ENCODE measurements around the gene PLEKHG7. TPM values are rescaled to one million over a fixed set of nuclear protein-coding genes. Genes with fewer than 3 reads are reported as not detected.

The PLEKHG7 gene
- total RNA-seq, 2 experiments from 2014 or later: not detected

DNA sequence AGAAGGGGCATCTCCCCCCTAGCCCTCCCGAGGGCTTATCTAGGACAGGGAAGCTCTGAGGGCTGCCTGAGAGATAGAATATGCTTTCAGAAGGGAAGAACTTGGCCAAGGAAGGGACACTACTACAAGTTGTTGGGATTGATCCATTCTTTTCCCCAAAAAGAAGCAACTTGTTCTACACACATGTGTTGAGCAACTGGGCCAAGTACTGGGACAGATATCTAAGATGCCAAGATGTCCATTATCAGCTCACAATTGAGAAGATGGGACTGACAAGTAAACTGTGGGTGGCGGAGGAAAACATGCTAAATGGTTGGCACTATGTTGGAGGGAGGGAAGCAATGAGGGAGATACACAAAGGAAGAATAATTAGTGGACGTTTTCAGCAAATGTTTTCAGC is 30.9 kb downstream of the PLEKHG7 start:
- ATAC-seq (no peak), DNase-seq (no peak)
- no peak for TF ChIP-seq CTCF (IDR thresholded peaks at IDR 0.05)
- Mint-ChIP-seq H3K27ac (no peak overlapping the region), H3K27me3 (peaks cover 2% of the 10 kb centered on the region), H3K36me3 (ENCODE audit: low read depth) (no peaks in the 10 kb centered on the region), H3K4me3 (no peak overlapping the region), H3K9me3 (no peaks in the 10 kb centered on the region), H3K4me1 (ENCODE audit: low read depth) (no peaks in the 10 kb centered on the region)
- ChIA-PET POLR2A (no interaction called here), CTCF (no interaction called here)
- intact Hi-C loops (cut with micrococcal nuclease): no loop called here

- CTCF ChIA-PET: no interaction called here
- H3K9me3 Mint-ChIP-seq: no peaks in the 10 kb centered on the region
Measured at GRCh38 chr12:92735131-92735721, 32.4 kb downstream of the PLEKHG7 start.

DNA sequence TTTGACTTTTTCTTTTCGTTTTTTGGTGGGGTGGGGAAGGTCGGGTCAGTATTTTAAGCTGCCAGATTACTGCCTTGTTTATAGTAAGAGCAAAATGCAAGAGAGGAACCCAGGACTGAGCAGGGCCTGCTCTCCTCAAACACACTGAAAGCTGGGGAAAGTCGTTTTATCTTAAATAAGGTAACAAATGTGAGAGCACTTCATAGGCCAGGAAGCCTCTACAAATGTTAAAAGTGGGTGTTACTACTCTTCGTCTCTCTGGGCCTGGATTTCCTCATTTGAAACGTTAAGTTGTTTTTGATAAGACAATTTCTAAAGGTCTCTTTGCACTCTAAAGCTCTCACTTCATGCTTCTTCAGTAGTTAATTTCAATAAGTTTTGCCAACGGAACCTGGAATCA is 33.8 kb downstream of the PLEKHG7 start:
- no peak for TF ChIP-seq CTCF (IDR thresholded peaks at IDR 0.05)
- Mint-ChIP-seq H3K36me3 (ENCODE audit: low read depth) (no peaks in the 10 kb centered on the region), H3K27ac (no peak overlapping the region), H3K4me1 (ENCODE audit: low read depth) (no peaks in the 10 kb centered on the region), H3K9me3 (no peaks in the 10 kb centered on the region), H3K4me3 (no peak overlapping the region), H3K27me3 (no peaks in the 10 kb centered on the region)
- ATAC-seq (no peak), DNase-seq (no peak)
- intact Hi-C loops (cut with micrococcal nuclease): no loop called here
- ChIA-PET CTCF (no interaction called here), POLR2A (interaction anchor here (0.5 to 0.7 kb wide), 3 partner anchors 36 to 1331 kb away, joined by 3 to 4 read pairs (median 3); no protein-coding TSS in a partner anchor)

More at GRCh38 chr12:92735131-92735721, 32.4 kb downstream of the PLEKHG7 start:
- Mint-ChIP-seq H3K27ac (no peak overlapping the region), H3K4me1 (ENCODE audit: low read depth) (no peaks in the 10 kb centered on the region), H3K4me3 (no peak overlapping the region), H3K27me3 (peaks cover 2% of the 10 kb centered on the region), H3K36me3 (ENCODE audit: low read depth) (no peaks in the 10 kb centered on the region)
- intact Hi-C loops (cut with micrococcal nuclease): no loop called here
- DNase-seq: peak; percentile 4
- POLR2A ChIA-PET: no interaction called here
- TF ChIP-seq CTCF (IDR thresholded peaks at IDR 0.05): no peak
- no peak for ATAC-seq

DNA sequence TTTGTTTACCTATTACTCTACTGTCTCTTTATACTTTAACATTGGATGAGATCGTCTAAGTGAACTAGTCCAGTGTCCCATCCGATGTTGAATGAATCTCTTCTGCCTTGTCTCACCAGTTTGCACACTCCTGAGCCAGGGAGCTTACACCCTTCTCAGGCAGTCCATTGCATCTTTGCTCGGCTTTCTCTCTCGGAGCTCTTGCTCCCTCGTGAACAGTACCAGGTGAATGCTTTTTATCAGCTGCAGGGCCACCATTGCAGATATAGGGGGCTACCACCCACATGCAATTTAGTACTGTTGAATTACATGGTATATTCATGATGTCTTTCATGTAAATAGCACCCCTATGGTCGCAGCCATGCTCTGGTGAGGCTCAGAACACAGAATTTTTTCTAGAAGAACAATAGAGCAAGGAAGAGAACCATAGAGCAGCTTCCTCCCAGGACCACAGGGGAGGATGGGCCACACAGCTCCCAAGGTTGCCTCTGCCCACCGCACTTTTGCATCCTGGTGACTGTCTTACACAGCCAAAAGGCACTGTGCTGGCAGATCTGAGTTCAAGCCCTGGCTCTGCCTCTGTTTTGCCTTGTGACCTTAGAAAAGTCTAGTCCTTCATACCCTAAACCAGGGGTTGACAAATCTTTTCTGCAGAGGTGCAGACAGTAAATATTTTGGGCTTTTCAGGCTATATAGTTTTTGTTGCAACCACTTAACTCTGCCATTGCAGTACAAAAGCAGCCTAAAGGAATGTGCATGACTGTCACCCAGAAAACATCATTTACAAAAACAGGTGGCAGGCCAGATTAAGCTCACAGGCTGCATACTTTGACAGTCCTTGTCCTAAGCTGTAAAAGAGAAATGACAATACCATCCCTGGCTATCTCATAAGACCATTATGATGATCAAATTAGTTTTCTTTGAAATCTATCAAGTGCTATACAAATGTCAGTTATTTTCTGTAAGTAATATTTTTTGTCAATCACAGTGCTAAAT is 35.4 kb downstream of the PLEKHG7 start:
- no peak for DNase-seq
- no peak for ATAC-seq
- ChIA-PET POLR2A (no interaction called here), CTCF (no interaction called here)
- intact Hi-C loops (cut with micrococcal nuclease): no loop called here
- TF ChIP-seq CTCF (IDR thresholded peaks at IDR 0.05): no peak
- Mint-ChIP-seq H3K9me3 (no peaks in the 10 kb centered on the region), H3K36me3 (ENCODE audit: low read depth) (no peaks in the 10 kb centered on the region), H3K27ac (no peak overlapping the region), H3K4me1 (ENCODE audit: low read depth) (no peaks in the 10 kb centered on the region), H3K27me3 (no peaks in the 10 kb centered on the region), H3K4me3 (no peak overlapping the region)

- CTCF ChIA-PET: no interaction called here
- no peak overlapping the region for H3K4me3 Mint-ChIP-seq
- no peak overlapping the region for H3K27ac Mint-ChIP-seq
Measured at GRCh38 chr12:92739113-92739512, 36.3 kb downstream of the PLEKHG7 start.

More at GRCh38 chr12:92739113-92739512, 36.3 kb downstream of the PLEKHG7 start:
- ATAC-seq: no peak
- intact Hi-C loops (cut with micrococcal nuclease): no loop called here
- no peak for TF ChIP-seq CTCF (IDR thresholded peaks at IDR 0.05)
- no peaks in the 10 kb centered on the region for H3K9me3 Mint-ChIP-seq
- no peaks in the 10 kb centered on the region for H3K36me3 Mint-ChIP-seq (ENCODE audit: low read depth)
- H3K4me1 Mint-ChIP-seq (ENCODE audit: low read depth): no peaks in the 10 kb centered on the region
- DNase-seq: no peak
- H3K27me3 Mint-ChIP-seq: no peaks in the 10 kb centered on the region
- POLR2A ChIA-PET: no interaction called here
